Panc1 (cell line): ENCODE data around the gene P2RX2.

ENCODE experiments used
- POLR2AphosphoS5 ChIP-seq: IDR thresholded peaks from 2 replicates; pipeline ENCODE4 v1.6.1; 2012; ENCODE audit warnings: mild to moderate bottlenecking, low read depth, low read length, moderate library complexity
- TF ChIP-seq, protein P1 (sequence below), 2 experiments: IDR thresholded peaks; 2 replicates each; pipeline ENCODE4 v1.6.1; 2011 to 2012; ENCODE audit warnings: low read depth in 2 of 2, control low read depth in 1 of 2, low read length in 1 of 2, mild to moderate bottlenecking in 1 of 2, moderate library complexity in 1 of 2; ENCODE audit not compliant: insufficient read depth in 1 of 2
- TF ChIP-seq, protein P2 (sequence below): fragments of 450-650 bp; IDR thresholded peaks from 2 replicates; pipeline ENCODE4 v1.5.1; 2017; ENCODE audit warnings: mild to moderate bottlenecking

- TF ChIP-seq, protein P1, sequence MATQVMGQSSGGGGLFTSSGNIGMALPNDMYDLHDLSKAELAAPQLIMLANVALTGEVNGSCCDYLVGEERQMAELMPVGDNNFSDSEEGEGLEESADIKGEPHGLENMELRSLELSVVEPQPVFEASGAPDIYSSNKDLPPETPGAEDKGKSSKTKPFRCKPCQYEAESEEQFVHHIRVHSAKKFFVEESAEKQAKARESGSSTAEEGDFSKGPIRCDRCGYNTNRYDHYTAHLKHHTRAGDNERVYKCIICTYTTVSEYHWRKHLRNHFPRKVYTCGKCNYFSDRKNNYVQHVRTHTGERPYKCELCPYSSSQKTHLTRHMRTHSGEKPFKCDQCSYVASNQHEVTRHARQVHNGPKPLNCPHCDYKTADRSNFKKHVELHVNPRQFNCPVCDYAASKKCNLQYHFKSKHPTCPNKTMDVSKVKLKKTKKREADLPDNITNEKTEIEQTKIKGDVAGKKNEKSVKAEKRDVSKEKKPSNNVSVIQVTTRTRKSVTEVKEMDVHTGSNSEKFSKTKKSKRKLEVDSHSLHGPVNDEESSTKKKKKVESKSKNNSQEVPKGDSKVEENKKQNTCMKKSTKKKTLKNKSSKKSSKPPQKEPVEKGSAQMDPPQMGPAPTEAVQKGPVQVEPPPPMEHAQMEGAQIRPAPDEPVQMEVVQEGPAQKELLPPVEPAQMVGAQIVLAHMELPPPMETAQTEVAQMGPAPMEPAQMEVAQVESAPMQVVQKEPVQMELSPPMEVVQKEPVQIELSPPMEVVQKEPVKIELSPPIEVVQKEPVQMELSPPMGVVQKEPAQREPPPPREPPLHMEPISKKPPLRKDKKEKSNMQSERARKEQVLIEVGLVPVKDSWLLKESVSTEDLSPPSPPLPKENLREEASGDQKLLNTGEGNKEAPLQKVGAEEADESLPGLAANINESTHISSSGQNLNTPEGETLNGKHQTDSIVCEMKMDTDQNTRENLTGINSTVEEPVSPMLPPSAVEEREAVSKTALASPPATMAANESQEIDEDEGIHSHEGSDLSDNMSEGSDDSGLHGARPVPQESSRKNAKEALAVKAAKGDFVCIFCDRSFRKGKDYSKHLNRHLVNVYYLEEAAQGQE (IDR thresholded peaks at IDR 0.05; ENCODE audit: insufficient read depth in 1 of 2, low read depth in 2 of 2, low read length in 1 of 2): no peak
- TF ChIP-seq, protein P2, sequence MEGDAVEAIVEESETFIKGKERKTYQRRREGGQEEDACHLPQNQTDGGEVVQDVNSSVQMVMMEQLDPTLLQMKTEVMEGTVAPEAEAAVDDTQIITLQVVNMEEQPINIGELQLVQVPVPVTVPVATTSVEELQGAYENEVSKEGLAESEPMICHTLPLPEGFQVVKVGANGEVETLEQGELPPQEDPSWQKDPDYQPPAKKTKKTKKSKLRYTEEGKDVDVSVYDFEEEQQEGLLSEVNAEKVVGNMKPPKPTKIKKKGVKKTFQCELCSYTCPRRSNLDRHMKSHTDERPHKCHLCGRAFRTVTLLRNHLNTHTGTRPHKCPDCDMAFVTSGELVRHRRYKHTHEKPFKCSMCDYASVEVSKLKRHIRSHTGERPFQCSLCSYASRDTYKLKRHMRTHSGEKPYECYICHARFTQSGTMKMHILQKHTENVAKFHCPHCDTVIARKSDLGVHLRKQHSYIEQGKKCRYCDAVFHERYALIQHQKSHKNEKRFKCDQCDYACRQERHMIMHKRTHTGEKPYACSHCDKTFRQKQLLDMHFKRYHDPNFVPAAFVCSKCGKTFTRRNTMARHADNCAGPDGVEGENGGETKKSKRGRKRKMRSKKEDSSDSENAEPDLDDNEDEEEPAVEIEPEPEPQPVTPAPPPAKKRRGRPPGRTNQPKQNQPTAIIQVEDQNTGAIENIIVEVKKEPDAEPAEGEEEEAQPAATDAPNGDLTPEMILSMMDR: no peak
- no peak for TF ChIP-seq POLR2AphosphoS5
These were observed 15.9 kb downstream of the P2RX2 start for GRCh38 chr12:132634411-132634990.
